Kidney epithelial cell (primary cell): Measurements from ENCODE around the gene EHMT2. TPM values are rescaled to one million over a fixed set of nuclear protein-coding genes. Genes with fewer than 3 reads are reported as not detected.
"Not testable (repeated sequence)": the region's sequence is repeated elsewhere in the genome, so short reads cannot be mapped to it uniquely, and the experiment has no call there.

Experiments
- DNase-seq: peaks from one replicate; pipeline ENCODE4 v3.0.0-alpha.2; 2010; ENCODE audit warnings: low read depth
- H3K27me3 ChIP-seq: 2 replicates; pipeline ENCODE4 v1.6.0; 2011; ENCODE audit warnings: low read length; ENCODE audit not compliant: control insufficient read depth, insufficient read depth
- H3K36me3 ChIP-seq: 2 replicates; pipeline ENCODE4 v1.5.1; 2011; ENCODE audit warnings: low read length; ENCODE audit not compliant: control insufficient read depth, insufficient read depth
- H3K4me3 ChIP-seq: 2 replicates; pipeline ENCODE4 v1.5.1; 2011; ENCODE audit warnings: low read depth, mild to moderate bottlenecking, control low read depth, low read length
- total RNA-seq: library from RNA; depleted of rRNA; stranded (reverse); fragments of >200 nt; gene quantifications from 2 replicates; pipeline ENCODE4 v1.2.3, GENCODE V29; 2015
- TF ChIP-seq, protein P1 (sequence below): IDR thresholded peaks from 2 replicates; pipeline ENCODE4 v1.5.1; 2011; ENCODE audit warnings: mild to moderate bottlenecking, moderate library complexity, low read length, control low read depth, inconsistent platforms; ENCODE audit not compliant: insufficient read depth, poor library complexity, severe bottlenecking

The EHMT2 gene
- total RNA-seq, 1 donor from 2014 or later, result 59.3 TPM

DNA sequence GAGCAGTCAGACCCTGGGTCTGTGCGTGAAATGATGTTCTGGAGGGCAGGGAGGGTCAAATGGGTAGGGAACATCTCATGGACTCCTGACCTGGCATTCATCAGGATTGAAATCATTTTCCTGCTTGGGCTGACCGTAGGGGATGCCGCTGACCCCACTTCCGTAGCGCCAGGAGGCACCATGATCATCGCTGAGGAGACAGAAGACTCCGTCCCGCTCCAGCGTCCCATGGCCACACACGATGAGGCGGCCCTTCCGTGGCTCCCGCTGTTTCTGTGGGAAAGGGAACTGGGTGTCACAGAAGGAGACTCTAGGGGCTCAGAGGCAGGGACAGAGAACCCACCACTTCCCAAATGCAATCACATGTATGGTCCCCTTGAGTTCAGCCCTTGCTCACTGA lies 37.1 kb downstream of the EHMT2 start:
- H3K4me3 ChIP-seq, result no peak overlapping the region
- TF ChIP-seq, protein P1, sequence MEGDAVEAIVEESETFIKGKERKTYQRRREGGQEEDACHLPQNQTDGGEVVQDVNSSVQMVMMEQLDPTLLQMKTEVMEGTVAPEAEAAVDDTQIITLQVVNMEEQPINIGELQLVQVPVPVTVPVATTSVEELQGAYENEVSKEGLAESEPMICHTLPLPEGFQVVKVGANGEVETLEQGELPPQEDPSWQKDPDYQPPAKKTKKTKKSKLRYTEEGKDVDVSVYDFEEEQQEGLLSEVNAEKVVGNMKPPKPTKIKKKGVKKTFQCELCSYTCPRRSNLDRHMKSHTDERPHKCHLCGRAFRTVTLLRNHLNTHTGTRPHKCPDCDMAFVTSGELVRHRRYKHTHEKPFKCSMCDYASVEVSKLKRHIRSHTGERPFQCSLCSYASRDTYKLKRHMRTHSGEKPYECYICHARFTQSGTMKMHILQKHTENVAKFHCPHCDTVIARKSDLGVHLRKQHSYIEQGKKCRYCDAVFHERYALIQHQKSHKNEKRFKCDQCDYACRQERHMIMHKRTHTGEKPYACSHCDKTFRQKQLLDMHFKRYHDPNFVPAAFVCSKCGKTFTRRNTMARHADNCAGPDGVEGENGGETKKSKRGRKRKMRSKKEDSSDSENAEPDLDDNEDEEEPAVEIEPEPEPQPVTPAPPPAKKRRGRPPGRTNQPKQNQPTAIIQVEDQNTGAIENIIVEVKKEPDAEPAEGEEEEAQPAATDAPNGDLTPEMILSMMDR, result no peak
- H3K36me3 ChIP-seq, result peaks cover 1% of the 10 kb centered on the region
- no peak for DNase-seq
- H3K27me3 ChIP-seq, result no peaks in the 10 kb centered on the region

DNA sequence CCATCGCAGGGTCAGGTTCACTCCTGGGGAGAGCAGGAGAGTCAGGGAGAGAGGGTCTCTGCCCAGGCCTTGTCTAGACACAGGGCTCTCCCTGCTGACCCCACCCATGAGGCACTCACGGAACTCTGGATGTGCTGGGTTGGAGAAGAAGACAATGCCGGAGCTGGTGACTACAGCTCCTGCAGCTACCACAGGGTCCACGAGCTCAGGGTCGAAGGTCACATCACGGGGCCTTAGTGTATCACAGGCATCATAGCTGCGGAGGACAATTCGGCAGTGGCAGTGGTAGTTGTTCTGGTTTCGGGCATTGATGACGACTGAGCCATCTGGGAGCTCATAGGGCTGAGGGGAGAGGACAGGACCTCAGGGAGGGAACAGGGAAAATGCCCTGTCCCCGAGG lies 37.6 kb downstream of the EHMT2 start:
- Histone ChIP-seq H3K36me3 (peaks cover 1% of the 10 kb centered on the region), H3K4me3 (no peak overlapping the region), H3K27me3 (no peaks in the 10 kb centered on the region)
- no peak for DNase-seq
- TF ChIP-seq, protein P1, result no peak

DNA sequence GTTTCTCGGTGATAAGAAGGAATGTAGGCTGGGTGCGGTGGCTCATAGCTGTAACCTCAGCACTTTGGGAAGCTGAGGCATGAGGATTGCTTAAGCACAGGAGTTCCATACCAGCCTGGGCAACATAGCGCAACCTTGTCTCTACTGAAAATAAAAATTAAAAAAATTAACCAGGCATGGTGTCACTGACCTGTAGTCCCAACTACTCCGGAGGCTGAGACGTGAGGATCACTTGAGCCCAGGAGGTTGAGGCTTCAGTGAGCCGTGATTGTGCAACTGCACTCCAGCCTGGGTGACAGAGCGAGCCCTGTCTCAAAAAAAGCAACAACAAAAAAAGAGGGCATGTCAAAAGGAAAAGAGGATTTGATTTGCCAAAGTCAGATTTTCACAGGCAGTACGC lies 38.8 kb downstream of the EHMT2 start:
- Histone ChIP-seq H3K27me3 (no peaks in the 10 kb centered on the region), H3K4me3 (no peak overlapping the region), H3K36me3 (peaks cover 1% of the 10 kb centered on the region)
- TF ChIP-seq, protein P1, result no peak
- no peak for DNase-seq

DNA sequence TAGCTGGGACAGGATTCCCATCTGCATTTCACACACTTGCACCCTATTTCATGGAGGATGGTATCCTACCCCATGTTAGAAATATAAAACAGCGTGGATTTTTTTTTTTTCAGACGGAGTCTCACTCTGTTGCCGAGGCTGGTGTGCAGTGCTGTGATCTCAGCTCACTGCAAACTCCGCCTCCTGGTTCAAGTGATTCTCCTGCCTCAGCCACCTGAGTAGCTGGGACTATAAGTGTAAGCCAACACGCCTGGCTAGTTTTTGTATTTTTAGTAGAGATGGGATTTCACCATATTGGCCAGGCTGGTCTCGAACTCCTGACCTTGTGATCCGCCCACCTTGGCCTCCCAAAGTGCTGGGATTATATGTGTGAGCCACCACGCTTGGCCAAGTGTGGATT lies 39.7 kb downstream of the EHMT2 start:
- not testable (repeated sequence) for H3K4me3 ChIP-seq, H3K36me3 ChIP-seq, H3K27me3 ChIP-seq, DNase-seq

DNA sequence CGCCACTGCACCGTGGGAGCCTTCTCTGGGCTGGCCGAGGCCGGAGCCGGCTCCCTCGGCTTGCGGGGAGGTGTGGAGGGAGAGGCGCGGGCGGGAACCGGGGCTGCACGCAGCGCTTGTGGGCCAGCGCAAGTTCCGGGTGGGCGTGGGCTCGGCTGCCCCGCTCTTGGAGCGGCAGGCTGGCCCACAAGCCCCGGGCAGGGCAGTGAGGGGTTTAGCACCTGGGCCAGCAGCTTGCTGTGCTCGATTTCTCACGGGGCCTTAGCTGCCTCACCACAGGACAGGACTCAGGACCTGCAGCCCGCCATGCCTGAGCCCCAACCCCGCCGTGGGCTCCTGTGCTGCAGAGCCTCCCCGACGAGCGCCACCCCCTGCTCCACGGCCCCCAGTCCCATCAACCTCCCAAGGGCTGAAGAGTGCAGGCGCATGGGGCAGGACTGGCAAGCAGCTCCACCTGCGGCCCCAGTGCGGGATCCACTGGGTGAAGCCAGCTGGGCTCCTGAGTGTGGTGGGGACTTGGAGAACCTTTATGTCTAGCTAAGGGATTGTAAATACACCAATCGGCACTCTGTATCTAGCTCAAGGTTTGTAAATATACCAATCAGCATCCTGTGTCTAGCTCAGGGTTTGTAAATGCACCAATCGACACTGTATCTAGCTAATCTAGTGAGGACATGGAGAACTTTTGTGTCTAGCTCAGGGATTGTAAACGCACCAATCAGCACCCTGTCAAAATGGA lies 45.3 kb downstream of the EHMT2 start:
- not testable (repeated sequence) for H3K27me3 ChIP-seq, H3K36me3 ChIP-seq, H3K4me3 ChIP-seq, DNase-seq

DNA sequence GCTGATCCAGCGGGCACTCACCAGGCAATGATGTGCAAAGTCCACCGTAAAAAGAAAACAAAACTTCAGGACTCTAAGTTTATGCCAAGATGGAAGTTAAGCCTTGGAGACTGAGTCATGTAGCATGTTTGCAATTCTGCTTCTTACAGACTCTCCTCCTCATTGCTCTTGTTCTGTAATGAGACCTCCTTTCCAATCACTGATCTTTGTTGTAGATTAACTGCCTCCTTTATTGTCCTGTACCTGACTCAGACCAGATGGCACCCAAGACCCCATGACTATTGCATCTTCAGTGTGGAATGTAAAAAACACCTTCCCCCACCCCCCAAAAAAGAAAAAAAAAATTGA lies 46.0 kb downstream of the EHMT2 start:
- Histone ChIP-seq H3K4me3 (no peak overlapping the region), H3K27me3 (no peaks in the 10 kb centered on the region), H3K36me3 (no peaks in the 10 kb centered on the region)
- TF ChIP-seq, protein P1, result no peak
- DNase-seq, result peak; percentile 92

DNA sequence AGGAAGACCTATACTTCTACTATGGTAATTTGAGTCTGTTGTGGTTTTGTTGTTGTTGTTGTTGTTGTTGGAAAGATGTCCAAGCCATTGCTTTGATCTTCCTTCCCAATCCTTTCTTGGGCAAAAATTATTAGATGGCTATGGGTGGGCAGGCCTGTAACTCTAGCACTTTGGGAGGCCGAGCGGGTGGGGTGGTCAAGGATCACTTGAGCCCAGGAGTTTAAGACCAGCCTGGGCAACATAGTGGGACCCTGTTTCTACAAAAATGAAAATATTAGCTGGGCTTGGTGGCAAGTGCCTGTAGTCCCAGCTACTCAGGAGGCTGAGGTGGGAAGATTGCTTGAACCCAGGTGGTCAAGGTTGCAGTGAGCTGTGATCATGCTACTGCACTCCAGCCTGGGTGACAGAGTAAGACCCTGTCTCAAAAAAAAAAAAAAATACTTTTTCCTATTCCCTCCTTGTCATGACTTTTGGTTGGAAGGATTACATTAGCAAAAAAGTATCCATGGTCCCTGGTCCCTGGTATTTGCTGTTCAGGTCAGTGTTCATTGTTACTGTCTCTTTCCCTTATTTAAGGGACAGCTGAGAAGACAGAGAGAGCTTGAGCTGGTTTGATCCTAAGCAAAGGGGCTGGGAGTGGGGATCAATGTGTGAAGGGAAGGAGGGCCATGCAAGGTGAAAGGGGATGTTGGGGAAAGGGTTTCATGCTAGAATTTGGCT lies 46.6 kb downstream of the EHMT2 start:
- no peak for DNase-seq
- no peaks in the 10 kb centered on the region for H3K36me3 ChIP-seq
- TF ChIP-seq, protein P1, result no peak
- no peak overlapping the region for H3K4me3 ChIP-seq
- no peaks in the 10 kb centered on the region for H3K27me3 ChIP-seq
